HG03520 (cell line): ENCODE results near the gene REG1A.

Source experiments
- ATAC-seq: cut with Tn5 transposase; IDR thresholded peaks from one replicate; pipeline ENCODE4 v1.9.1; 2021; ENCODE audit warnings: mild to moderate bottlenecking, moderate library complexity; ENCODE audit not compliant: unreplicated experiment

REG1A gene

GRCh38 chr2:79124907-79125720 lies 4.8 kb downstream of the REG1A start:
- ATAC-seq = no peak

- no peak for ATAC-seq
Measured at GRCh38 chr2:79125721-79125985, 5.4 kb downstream of the REG1A start.

- ATAC-seq = no peak
Measured at GRCh38 chr2:79128406-79128805, 8.1 kb downstream of the REG1A start.

- no peak for ATAC-seq
Measured at GRCh38 chr2:79129260-79129659, 9.0 kb downstream of the REG1A start.

- ATAC-seq = no peak
Measured at GRCh38 chr2:79129804-79130203, 9.5 kb downstream of the REG1A start.

- ATAC-seq = no peak
Measured at GRCh38 chr2:79131687-79132086, 11.4 kb downstream of the REG1A start.

- ATAC-seq = no peak
Measured at GRCh38 chr2:79138385-79138784, 18.1 kb downstream of the REG1A start.

GRCh38 chr2:79139423-79139822 lies 19.1 kb downstream of the REG1A start:
- no peak for ATAC-seq

- no peak for ATAC-seq
Measured at GRCh38 chr2:79155826-79156476, 35.7 kb downstream of the REG1A start.

- no peak for ATAC-seq
Measured at GRCh38 chr2:79159030-79159429, 38.7 kb downstream of the REG1A start.

GRCh38 chr2:79159653-79160052 lies 39.4 kb downstream of the REG1A start, which contains the start of gene REG3A:
Gene REG3A, minus strand, starts transcription at chr2:79159753. Its CDS starts 348 bp downstream, at chr2:79159405.
- no peak for ATAC-seq

GRCh38 chr2:79162132-79162531 lies 41.8 kb downstream of the REG1A start:
- no peak for ATAC-seq

GRCh38 chr2:79162801-79163200 lies 42.5 kb downstream of the REG1A start:
- ATAC-seq = no peak

GRCh38 chr2:79171348-79171958 lies 51.2 kb downstream of the REG1A start:
- ATAC-seq = no peak
